GM06990 (cell line): ENCODE measurements around the gene DKK1.

ENCODE experiments used
- DNase-seq: peaks from one replicate; pipeline ENCODE4 v3.0.0-alpha.2; 2011; ENCODE audit not compliant: insufficient read length; ENCODE audit errors: extremely low read depth
- H3K27me3 ChIP-seq: replicated peaks from 2 replicates; pipeline ENCODE4 v1.6.0; 2011; ENCODE audit warnings: low read length; ENCODE audit not compliant: control insufficient read depth, insufficient read depth
- H3K36me3 ChIP-seq: 2 replicates; pipeline ENCODE4 v1.5.1; 2011; ENCODE audit warnings: low read length; ENCODE audit not compliant: control insufficient read depth, insufficient read depth
- H3K4me3 ChIP-seq: replicated peaks from 2 replicates; pipeline ENCODE4 v1.5.1; 2011; ENCODE audit warnings: low read depth, mild to moderate bottlenecking, control low read depth, low read length
- TF ChIP-seq, protein P1 (sequence below): IDR thresholded peaks from 2 replicates; pipeline ENCODE4 v1.5.1; 2011; ENCODE audit warnings: low read length, control low read depth, mild to moderate bottlenecking, inconsistent platforms; ENCODE audit not compliant: insufficient read depth, poor library complexity, severe bottlenecking

DKK1 gene

GRCh38 chr10:52346394-52347326, 32.6 kb downstream of the DKK1 start:
- DNase-seq: no peak
- TF ChIP-seq, protein P1, sequence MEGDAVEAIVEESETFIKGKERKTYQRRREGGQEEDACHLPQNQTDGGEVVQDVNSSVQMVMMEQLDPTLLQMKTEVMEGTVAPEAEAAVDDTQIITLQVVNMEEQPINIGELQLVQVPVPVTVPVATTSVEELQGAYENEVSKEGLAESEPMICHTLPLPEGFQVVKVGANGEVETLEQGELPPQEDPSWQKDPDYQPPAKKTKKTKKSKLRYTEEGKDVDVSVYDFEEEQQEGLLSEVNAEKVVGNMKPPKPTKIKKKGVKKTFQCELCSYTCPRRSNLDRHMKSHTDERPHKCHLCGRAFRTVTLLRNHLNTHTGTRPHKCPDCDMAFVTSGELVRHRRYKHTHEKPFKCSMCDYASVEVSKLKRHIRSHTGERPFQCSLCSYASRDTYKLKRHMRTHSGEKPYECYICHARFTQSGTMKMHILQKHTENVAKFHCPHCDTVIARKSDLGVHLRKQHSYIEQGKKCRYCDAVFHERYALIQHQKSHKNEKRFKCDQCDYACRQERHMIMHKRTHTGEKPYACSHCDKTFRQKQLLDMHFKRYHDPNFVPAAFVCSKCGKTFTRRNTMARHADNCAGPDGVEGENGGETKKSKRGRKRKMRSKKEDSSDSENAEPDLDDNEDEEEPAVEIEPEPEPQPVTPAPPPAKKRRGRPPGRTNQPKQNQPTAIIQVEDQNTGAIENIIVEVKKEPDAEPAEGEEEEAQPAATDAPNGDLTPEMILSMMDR: no peak
- H3K36me3 ChIP-seq: no peaks in the 10 kb centered on the region
- no peaks in the 10 kb centered on the region for H3K27me3 ChIP-seq
- H3K4me3 ChIP-seq: no peak overlapping the region

DNA sequence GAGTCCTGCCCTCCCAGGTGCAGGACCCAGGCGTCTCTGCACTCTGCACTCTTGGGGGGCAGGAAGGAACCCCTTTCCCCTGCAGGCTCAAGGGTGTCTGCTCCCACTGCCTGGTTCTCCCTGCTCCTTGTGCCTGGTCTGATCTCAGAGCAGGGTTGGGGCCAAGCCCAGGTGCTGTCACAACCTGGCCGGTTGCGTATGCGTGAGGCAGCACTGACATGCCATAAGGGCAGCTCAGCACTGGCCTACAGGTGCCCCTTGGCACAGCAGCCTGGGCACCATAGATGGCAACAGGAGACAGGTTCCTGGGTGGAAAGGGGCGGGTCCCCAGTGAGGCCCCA, 33.2 kb downstream of the DKK1 start:
- no peaks in the 10 kb centered on the region for H3K27me3 ChIP-seq
- no peak overlapping the region for H3K4me3 ChIP-seq
- TF ChIP-seq, protein P1: no peak
- no peak for DNase-seq
- H3K36me3 ChIP-seq: no peaks in the 10 kb centered on the region

DNA sequence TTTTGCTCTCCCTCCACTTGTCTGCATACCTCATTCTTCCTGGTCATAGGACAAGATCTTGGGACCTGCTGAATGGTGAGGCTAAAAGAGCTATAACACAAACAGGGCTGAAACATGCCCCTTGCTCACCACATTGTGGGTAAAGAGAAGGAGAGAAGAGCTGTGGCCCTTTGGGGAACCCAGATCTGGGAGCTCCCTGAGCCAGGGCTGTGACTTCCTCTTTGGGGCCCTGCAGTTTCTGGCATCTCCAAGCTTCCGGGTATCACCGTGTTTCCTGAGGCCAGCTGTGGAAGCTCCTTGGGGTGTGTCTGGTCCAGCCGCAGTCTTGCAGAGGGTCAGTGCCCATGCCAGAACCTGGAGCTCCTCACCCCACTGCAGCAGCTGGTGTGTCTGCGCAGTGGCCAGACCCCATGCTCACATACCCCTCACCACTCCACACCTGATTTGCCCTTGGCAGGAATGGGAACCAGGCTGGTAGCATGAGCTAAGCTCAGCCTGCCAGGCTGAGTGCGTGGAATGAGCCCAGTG, 34.0 kb downstream of the DKK1 start:
- no peak overlapping the region for H3K4me3 ChIP-seq
- TF ChIP-seq, protein P1: no peak
- DNase-seq: no peak
- no peaks in the 10 kb centered on the region for H3K36me3 ChIP-seq
- no peaks in the 10 kb centered on the region for H3K27me3 ChIP-seq

- Histone ChIP-seq H3K4me3 (no peak overlapping the region), H3K27me3 (no peaks in the 10 kb centered on the region), H3K36me3 (no peaks in the 10 kb centered on the region)
- no peak for DNase-seq
- TF ChIP-seq, protein P1: no peak
Observed at GRCh38 chr10:52351914-52352330, 37.8 kb downstream of the DKK1 start.

DNA sequence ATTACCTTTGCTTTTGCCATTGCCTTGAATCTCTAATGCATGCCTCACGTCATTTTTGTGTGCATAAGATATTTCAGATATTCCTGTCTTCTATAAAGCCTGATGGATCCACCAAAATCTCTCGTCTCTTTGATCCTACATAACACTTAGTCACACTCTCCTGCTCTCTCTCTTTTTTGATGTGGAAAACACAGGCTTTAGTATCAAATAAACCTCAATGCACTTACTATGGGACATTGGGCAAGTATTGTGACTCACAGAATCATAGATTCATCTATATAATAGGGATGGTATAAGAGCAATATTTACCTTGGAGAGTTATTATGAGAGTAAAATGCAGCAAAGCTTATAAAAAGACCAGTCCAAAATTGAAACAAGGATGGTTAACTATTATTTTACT, 39.1 kb downstream of the DKK1 start:
- Histone ChIP-seq H3K4me3 (no peak overlapping the region), H3K36me3 (no peaks in the 10 kb centered on the region), H3K27me3 (no peaks in the 10 kb centered on the region)
- TF ChIP-seq, protein P1: no peak
- no peak for DNase-seq
